ENCODE results near the gene PLEK. TPM values are rescaled to one million over a fixed set of nuclear protein-coding genes. Genes with fewer than 3 reads are reported as not detected.

Gene PLEK
- total and polyA plus RNA-seq, 2 donors, result 35.3 to 41.3 TPM

Other genes with a start within 250 kb of the PLEK start
- 13.9 TPM for gene PNO1, start 207.4 kb upstream of the PLEK start, total RNA-seq
- gene PNO1, start 207.4 kb upstream of the PLEK start, polyA plus RNA-seq, result 12.2 TPM
- 14.6 TPM for gene PPP3R1, start 112.8 kb upstream of the PLEK start, total RNA-seq
- gene PPP3R1, start 112.8 kb upstream of the PLEK start, polyA plus RNA-seq, result 37.3 TPM
- gene CNRIP1, start 45.3 kb upstream of the PLEK start, total RNA-seq, result 3.8 TPM
- gene CNRIP1, start 45.3 kb upstream of the PLEK start, polyA plus RNA-seq, result 10.3 TPM
- gene FBXO48, start 102.0 kb downstream of the PLEK start, total RNA-seq, result 0.66 TPM
- 1.4 TPM for gene FBXO48, start 102.0 kb downstream of the PLEK start, polyA plus RNA-seq
- gene APLF, start 102.3 kb downstream of the PLEK start, total RNA-seq, result 7.5 TPM
- 2.4 TPM for gene APLF, start 102.3 kb downstream of the PLEK start, polyA plus RNA-seq